GM06990 (cell line): ENCODE data around the gene LRRC1.
A peak's percentile ranks its signal among the peaks of the same experiment; 100 is the strongest.

ENCODE experiments used
- DNase-seq: peaks from one replicate; pipeline ENCODE4 v3.0.0-alpha.2; 2011; ENCODE audit not compliant: insufficient read length; ENCODE audit errors: extremely low read depth
- H3K27me3 ChIP-seq: replicated peaks from 2 replicates; pipeline ENCODE4 v1.6.0; 2011; ENCODE audit warnings: low read length; ENCODE audit not compliant: control insufficient read depth, insufficient read depth
- H3K36me3 ChIP-seq: 2 replicates; pipeline ENCODE4 v1.5.1; 2011; ENCODE audit warnings: low read length; ENCODE audit not compliant: control insufficient read depth, insufficient read depth
- H3K4me3 ChIP-seq: replicated peaks from 2 replicates; pipeline ENCODE4 v1.5.1; 2011; ENCODE audit warnings: low read depth, mild to moderate bottlenecking, control low read depth, low read length
- TF ChIP-seq, protein P1 (sequence below): IDR thresholded peaks from 2 replicates; pipeline ENCODE4 v1.5.1; 2011; ENCODE audit warnings: low read length, control low read depth, mild to moderate bottlenecking, inconsistent platforms; ENCODE audit not compliant: insufficient read depth, poor library complexity, severe bottlenecking

LRRC1 gene

DNA sequence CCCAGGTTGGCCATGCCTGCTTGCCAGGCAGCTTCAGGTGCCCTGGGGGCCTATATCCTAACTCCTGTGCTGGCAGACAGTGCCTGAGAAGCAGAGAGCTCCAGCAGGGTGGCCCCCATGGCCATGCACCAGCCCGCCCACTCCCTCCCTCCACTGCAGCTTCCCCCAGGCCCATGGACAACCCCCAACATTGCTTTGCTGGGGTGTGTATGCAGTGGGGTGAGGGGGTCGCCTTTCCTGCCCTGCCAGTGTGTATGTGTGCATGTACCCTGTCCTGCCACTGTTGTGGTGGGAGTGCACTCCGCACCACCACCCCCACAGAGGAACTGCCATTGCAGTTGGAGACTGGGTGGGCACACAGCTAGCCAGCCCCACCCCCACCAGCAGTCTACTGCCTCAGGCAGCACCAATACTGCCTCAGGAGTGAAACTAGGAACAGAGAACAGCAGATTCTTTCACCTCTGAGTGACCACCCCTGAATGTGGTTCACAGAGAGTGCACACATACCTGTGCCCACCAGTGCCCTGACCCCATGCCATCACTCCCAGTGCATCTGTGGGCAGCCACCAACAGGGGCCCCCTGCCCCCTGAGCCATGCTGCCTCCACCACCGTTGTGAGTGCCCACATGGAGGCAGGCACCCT, 151.1 kb downstream of the LRRC1 start:
- Histone ChIP-seq H3K4me3 (no peak overlapping the region), H3K36me3 (no peaks in the 10 kb centered on the region), H3K27me3 (no peaks in the 10 kb centered on the region)
- TF ChIP-seq, protein P1, sequence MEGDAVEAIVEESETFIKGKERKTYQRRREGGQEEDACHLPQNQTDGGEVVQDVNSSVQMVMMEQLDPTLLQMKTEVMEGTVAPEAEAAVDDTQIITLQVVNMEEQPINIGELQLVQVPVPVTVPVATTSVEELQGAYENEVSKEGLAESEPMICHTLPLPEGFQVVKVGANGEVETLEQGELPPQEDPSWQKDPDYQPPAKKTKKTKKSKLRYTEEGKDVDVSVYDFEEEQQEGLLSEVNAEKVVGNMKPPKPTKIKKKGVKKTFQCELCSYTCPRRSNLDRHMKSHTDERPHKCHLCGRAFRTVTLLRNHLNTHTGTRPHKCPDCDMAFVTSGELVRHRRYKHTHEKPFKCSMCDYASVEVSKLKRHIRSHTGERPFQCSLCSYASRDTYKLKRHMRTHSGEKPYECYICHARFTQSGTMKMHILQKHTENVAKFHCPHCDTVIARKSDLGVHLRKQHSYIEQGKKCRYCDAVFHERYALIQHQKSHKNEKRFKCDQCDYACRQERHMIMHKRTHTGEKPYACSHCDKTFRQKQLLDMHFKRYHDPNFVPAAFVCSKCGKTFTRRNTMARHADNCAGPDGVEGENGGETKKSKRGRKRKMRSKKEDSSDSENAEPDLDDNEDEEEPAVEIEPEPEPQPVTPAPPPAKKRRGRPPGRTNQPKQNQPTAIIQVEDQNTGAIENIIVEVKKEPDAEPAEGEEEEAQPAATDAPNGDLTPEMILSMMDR, result no peak
- no peak for DNase-seq

DNA sequence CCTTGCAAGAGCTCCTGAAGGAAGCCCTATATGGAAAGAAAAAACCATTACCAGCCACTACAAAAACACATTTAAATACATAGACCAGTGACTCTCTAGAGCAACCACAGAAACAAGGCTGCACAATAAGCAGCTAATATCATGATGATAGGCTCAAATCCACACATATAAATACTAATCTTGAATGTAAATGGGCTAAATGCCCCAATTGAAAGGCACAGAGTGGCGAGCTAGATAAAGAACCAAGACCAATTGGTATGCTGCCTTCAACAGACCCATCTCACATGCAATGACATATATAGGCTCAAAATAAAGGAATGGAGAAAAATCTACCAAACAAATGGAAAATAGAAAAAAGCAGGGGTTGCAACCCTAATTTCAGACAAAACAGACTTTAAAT, 153.0 kb downstream of the LRRC1 start:
- TF ChIP-seq, protein P1, result no peak
- Histone ChIP-seq H3K4me3 (no peak overlapping the region), H3K27me3 (no peaks in the 10 kb centered on the region), H3K36me3 (no peaks in the 10 kb centered on the region)
- DNase-seq, result no peak

DNA sequence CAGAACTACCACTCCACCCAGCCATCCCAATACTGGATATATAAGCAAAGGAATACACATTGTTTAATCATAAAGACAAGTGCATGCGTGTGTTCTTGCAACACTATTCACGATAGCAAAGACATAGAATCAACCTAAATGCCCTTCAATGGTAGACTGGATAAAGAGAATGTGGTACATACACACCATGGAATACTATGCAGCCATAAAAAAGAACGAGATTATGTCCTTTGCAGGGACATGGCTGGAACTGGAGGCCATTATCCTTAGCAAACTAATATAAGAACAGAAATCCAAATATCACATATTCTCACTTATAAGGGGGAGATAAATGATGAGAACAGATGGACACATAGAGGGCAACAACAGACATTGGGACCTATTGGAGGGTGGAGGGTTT, 156.6 kb downstream of the LRRC1 start:
- H3K4me3 ChIP-seq, result no peak overlapping the region
- no peak for DNase-seq
- H3K27me3 ChIP-seq, result no peaks in the 10 kb centered on the region
- no peaks in the 10 kb centered on the region for H3K36me3 ChIP-seq
- TF ChIP-seq, protein P1, result no peak

DNA sequence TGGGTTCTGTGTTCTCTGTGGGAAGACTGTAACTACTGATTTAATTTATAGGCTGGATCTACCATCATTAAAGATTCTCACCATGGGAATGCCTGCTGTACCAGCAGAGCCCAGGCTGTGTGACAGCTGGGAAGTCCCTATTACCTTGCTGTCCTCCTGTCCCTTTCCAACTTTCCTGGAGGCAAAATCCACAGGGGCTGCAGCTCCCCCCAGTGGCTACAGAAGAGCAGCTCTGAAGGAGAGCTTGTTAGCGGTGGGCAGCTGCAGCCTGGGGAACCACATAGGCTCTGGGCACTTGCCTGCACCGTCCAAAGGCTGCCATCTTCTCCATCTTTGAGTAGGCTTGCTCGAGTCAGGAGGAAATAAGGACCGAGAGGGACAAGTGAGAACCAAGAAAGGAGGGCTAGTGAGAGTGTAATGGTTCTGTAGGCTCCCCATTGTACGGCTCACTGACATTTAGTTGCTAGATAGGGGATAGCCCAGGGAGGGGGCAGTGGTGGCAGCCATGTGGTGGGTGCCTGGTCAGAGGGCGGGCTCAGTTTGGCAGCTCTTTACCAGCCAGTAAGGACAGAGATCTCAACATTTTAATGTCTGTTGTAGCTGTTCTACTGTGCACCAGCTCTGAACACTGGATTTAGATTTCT, 161.4 kb downstream of the LRRC1 start:
- H3K4me3 ChIP-seq, result no peak overlapping the region
- no peaks in the 10 kb centered on the region for H3K36me3 ChIP-seq
- TF ChIP-seq, protein P1, result peak; percentile 58
- H3K27me3 ChIP-seq, result no peaks in the 10 kb centered on the region
- DNase-seq, result no peak

DNA sequence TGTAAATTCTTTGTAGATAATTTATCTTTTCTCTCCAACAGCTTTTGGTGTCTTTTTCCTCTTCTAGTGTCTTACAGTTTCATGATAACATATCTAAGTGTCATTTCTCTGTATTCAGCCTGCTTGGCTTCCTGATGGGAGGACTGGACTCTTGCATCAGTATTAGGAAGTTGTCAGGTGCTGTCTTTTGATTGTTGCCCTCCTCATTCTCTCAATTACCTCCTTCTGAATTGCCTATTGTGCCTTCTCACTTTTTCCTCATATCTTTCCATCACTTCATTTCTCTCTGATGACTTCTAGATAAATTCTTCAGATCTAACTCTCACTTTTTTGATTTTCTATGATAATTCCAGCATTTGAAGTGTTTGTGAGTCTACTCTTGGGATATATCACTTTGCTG, 162.0 kb downstream of the LRRC1 start:
- no peak overlapping the region for H3K4me3 ChIP-seq
- no peak for DNase-seq
- no peaks in the 10 kb centered on the region for H3K36me3 ChIP-seq
- no peaks in the 10 kb centered on the region for H3K27me3 ChIP-seq
- TF ChIP-seq, protein P1, result no peak
